ENCODE results near the gene CDNF. TPM values are rescaled to one million over a fixed set of nuclear protein-coding genes. Genes with fewer than 3 reads are reported as not detected.

The CDNF gene
- total RNA-seq, 1 experiment from 2014 or later: 0.39 TPM

DNA sequence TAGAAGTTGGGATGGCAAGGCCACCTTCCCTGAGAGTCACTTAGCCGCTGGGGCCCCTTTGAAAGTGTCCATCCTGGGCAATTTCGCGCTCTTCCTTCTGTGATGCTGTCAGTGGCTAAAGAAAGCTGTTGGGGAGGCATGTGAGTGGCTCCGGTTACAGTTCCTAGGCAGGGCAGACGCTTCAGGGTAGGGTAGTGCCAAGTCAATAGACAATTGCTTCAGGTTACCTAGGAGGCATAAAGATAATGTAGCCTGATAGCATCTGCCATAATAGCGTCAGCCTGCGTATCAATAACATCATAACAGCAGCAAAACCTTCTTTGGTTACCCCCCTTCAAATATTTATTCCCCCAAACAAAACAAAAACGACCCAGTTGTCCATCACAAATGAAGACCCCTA is 63.0 kb downstream of the CDNF start, which contains the start of gene FAM107B:
Gene FAM107B (minus strand): TSS at position 101 of the 400 bp plus-strand sequence. CDS start 234 bp downstream, outside the sequence.
- Histone ChIP-seq H3K27me3 (ENCODE audit: control insufficient read depth, insufficient read depth, low read length) (no peaks in the 10 kb centered on the region), H3K4me1 (ENCODE audit: control insufficient read depth, insufficient read depth, low read length) (no peaks in the 10 kb centered on the region), H3K9me3 (ENCODE audit: control insufficient read depth, insufficient read depth, low read depth, low read length) (no peaks in the 10 kb centered on the region), H3K36me3 (ENCODE audit: control insufficient read depth, insufficient read depth, low read length) (no peaks in the 10 kb centered on the region), H3K4me3 (ENCODE audit: low read depth in 2 of 2, low read length in 2 of 2) (no peak within 1 kb of the TSS), H3K27ac (ENCODE audit: low read length) (no peak within 1 kb of the TSS)
- ChIA-PET CTCF (no interaction called here), POLR2A (interaction anchor here (0.7 kb wide), 1 partner anchor 216 kb away, joined by 3 read pairs; no protein-coding TSS in a partner anchor)
- BruUV-seq (replicated peaks): no TSS peak
- in situ Hi-C loops (cut with HindIII; ENCODE audit: low pct_unique_long_range_greater_than_20kb, low sequenced_read_pairs): no loop called here
- ATAC-seq (no peak), DNase-seq (ENCODE audit: low read depth, low spot score) (no peak)
- no peak for TF ChIP-seq POLR2AphosphoS5 (IDR thresholded peaks at IDR 0.05; ENCODE audit: low read depth, low read length)
- no peak for TF ChIP-seq SIN3A (IDR thresholded peaks at IDR 0.05; ENCODE audit: borderline replicate concordance, insufficient read depth, low read depth, low read length)
- TF ChIP-seq, protein P1, sequence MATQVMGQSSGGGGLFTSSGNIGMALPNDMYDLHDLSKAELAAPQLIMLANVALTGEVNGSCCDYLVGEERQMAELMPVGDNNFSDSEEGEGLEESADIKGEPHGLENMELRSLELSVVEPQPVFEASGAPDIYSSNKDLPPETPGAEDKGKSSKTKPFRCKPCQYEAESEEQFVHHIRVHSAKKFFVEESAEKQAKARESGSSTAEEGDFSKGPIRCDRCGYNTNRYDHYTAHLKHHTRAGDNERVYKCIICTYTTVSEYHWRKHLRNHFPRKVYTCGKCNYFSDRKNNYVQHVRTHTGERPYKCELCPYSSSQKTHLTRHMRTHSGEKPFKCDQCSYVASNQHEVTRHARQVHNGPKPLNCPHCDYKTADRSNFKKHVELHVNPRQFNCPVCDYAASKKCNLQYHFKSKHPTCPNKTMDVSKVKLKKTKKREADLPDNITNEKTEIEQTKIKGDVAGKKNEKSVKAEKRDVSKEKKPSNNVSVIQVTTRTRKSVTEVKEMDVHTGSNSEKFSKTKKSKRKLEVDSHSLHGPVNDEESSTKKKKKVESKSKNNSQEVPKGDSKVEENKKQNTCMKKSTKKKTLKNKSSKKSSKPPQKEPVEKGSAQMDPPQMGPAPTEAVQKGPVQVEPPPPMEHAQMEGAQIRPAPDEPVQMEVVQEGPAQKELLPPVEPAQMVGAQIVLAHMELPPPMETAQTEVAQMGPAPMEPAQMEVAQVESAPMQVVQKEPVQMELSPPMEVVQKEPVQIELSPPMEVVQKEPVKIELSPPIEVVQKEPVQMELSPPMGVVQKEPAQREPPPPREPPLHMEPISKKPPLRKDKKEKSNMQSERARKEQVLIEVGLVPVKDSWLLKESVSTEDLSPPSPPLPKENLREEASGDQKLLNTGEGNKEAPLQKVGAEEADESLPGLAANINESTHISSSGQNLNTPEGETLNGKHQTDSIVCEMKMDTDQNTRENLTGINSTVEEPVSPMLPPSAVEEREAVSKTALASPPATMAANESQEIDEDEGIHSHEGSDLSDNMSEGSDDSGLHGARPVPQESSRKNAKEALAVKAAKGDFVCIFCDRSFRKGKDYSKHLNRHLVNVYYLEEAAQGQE (IDR thresholded peaks at IDR 0.05; ENCODE audit: insufficient read depth in 1 of 2, low read depth in 2 of 2, low read length in 1 of 2): no peak
- TF ChIP-seq, protein P2, sequence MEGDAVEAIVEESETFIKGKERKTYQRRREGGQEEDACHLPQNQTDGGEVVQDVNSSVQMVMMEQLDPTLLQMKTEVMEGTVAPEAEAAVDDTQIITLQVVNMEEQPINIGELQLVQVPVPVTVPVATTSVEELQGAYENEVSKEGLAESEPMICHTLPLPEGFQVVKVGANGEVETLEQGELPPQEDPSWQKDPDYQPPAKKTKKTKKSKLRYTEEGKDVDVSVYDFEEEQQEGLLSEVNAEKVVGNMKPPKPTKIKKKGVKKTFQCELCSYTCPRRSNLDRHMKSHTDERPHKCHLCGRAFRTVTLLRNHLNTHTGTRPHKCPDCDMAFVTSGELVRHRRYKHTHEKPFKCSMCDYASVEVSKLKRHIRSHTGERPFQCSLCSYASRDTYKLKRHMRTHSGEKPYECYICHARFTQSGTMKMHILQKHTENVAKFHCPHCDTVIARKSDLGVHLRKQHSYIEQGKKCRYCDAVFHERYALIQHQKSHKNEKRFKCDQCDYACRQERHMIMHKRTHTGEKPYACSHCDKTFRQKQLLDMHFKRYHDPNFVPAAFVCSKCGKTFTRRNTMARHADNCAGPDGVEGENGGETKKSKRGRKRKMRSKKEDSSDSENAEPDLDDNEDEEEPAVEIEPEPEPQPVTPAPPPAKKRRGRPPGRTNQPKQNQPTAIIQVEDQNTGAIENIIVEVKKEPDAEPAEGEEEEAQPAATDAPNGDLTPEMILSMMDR (IDR thresholded peaks at IDR 0.05): no peak
- no peak for TF ChIP-seq TCF7L2 (IDR thresholded peaks at IDR 0.05; ENCODE audit: low read depth, low read length)
- intact Hi-C loops (cut with micrococcal nuclease; ENCODE audit: unreplicated experiment): no loop called here

DNA sequence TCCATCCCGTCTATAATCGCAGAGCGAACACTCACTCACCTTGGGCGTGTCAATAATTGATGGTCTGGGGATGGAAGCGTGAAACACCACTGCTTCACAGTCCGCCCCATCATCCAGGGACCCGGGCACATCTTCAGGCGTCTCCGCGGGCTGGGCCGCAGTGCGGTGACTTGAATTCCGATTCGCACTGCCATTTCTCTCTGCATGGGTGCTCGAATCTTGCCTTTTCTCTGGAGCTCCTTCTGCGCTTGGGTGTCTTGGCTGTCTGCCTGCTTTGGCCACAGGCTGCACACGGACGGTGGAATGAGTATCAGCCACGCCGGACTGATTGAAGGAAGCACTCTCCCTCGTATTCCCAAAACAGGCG is 63.6 kb downstream of the CDNF start:
- no peak for DNase-seq (ENCODE audit: low read depth, low spot score)
- POLR2A ChIA-PET: no interaction called here
- intact Hi-C loops (cut with micrococcal nuclease; ENCODE audit: unreplicated experiment): no loop called here
- H3K4me1 ChIP-seq (ENCODE audit: control insufficient read depth, insufficient read depth, low read length): no peaks in the 10 kb centered on the region
- H3K9me3 ChIP-seq (ENCODE audit: control insufficient read depth, insufficient read depth, low read depth, low read length): no peaks in the 10 kb centered on the region
- no peaks in the 10 kb centered on the region for H3K36me3 ChIP-seq (ENCODE audit: control insufficient read depth, insufficient read depth, low read length)
- no peak overlapping the region for H3K4me3 ChIP-seq (ENCODE audit: low read depth in 2 of 2, low read length in 2 of 2)
- ATAC-seq: no peak
- no peaks in the 10 kb centered on the region for H3K27me3 ChIP-seq (ENCODE audit: control insufficient read depth, insufficient read depth, low read length)
- no TSS peak for BruUV-seq (replicated peaks)
- H3K27ac ChIP-seq (ENCODE audit: low read length): no peak overlapping the region
- CTCF ChIA-PET: no interaction called here
- TF ChIP-seq POLR2AphosphoS5 (IDR thresholded peaks at IDR 0.05; ENCODE audit: low read depth, low read length) (no peak), SIN3A (IDR thresholded peaks at IDR 0.05; ENCODE audit: borderline replicate concordance, insufficient read depth, low read depth, low read length) (no peak), TCF7L2 (IDR thresholded peaks at IDR 0.05; ENCODE audit: low read depth, low read length) (no peak)
- TF ChIP-seq, protein P2 (IDR thresholded peaks at IDR 0.05): no peak
- TF ChIP-seq, protein P1 (IDR thresholded peaks at IDR 0.05; ENCODE audit: insufficient read depth in 1 of 2, low read depth in 2 of 2, low read length in 1 of 2): no peak
- in situ Hi-C loops (cut with HindIII; ENCODE audit: low pct_unique_long_range_greater_than_20kb, low sequenced_read_pairs): no loop called here
